ENCODE data around the gene HTRA3.

HTRA3 gene

GRCh38 chr4:8351931-8352367 is 82.4 kb downstream of the HTRA3 start:
- in situ Hi-C loops (cut with HindIII; ENCODE audit: low sequenced_read_pairs): no loop called here

- in situ Hi-C loops (cut with HindIII; ENCODE audit: low sequenced_read_pairs): no loop called here
These were observed 83.0 kb downstream of the HTRA3 start for GRCh38 chr4:8352368-8353157.

GRCh38 chr4:8353158-8353669 is 83.7 kb downstream of the HTRA3 start:
- in situ Hi-C loops (cut with HindIII; ENCODE audit: low sequenced_read_pairs): no loop called here

- in situ Hi-C loops (cut with HindIII; ENCODE audit: low sequenced_read_pairs): no loop called here
These were observed 84.4 kb downstream of the HTRA3 start for GRCh38 chr4:8353912-8354453.

GRCh38 chr4:8355306-8355705 is 85.8 kb downstream of the HTRA3 start:
- in situ Hi-C loops (cut with HindIII; ENCODE audit: low sequenced_read_pairs): no loop called here

GRCh38 chr4:8355864-8356565 is 86.5 kb downstream of the HTRA3 start:
- in situ Hi-C loops (cut with HindIII; ENCODE audit: low sequenced_read_pairs): no loop called here

All from endothelial cell of hepatic sinusoid (primary cell).